Measurements from ENCODE around the gene LRRC59.
"Not testable (repeated sequence)": the region's sequence is repeated elsewhere in the genome, so short reads cannot be mapped to it uniquely, and the experiment has no call there.

LRRC59 gene

GRCh38 chr17:50424996-50425681 lies 27.8 kb upstream of the LRRC59 start:
- DNase-seq, result no peak

DNA sequence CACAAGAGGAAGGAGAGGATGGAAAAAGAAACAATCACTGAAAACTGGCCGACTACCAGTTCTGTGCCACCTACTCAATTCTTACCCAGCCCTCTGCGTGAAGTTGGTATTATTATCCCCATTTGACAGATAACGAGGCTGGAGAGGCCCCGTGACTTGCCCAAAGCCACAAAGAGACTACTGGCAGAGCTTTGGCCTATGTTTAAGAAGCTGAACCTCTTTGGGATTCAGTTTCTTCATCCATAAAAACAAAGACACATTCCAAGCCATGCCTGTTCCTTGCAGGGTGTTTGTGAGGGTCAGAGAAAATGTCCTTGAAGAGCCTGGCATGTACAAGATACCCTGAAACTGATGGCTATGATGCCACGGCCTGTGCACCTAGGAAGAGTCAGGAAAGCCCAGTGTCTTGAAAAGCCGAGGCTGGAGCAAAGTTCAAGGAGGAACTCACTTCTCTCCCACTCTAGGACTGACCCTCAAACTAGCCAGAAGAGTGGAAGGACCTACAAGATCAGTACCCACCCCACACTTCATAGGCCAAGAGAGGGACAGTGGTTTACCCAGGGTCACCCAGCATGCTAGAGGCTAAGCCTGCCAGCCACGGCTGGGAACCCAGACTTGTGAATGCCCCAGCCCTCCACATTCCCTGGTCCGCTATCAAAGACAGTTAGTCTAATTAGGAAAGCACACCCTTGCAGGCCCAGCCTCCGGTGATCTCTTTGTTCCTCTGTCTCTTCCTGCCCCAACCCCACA lies 27.1 kb upstream of the LRRC59 start:
- DNase-seq, result no peak

DNA sequence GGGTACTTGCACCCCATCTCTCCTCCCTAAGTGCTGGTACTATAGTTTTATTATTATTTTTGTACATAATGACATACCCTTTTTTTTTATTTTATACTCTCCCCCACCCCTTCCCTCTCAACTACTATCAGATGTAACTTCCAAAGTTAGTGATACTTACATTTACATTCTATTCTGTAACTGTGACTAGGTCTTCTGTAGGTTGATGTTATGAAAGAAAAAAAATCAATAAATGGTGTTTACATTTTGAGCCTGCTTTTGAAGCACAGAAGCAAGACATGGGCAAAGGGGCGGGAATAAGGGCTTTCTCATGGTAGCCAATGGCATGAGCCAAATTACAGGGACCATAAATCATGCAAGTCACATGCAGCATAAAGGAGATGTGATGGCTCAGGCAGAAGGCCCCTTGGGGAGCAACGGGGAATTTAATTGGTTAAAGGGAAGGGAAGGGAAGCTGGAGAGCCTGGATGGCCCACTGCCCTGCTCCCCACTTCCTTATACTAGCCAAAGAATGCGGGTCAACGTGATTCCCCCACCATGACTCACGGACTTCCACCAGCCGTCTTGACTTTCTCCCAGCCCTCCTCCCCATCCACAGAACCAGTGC lies 26.3 kb upstream of the LRRC59 start:
- DNase-seq, result no peak

- DNase-seq, result no peak
Observed at GRCh38 chr17:50422738-50423137, 25.4 kb upstream of the LRRC59 start.

DNA sequence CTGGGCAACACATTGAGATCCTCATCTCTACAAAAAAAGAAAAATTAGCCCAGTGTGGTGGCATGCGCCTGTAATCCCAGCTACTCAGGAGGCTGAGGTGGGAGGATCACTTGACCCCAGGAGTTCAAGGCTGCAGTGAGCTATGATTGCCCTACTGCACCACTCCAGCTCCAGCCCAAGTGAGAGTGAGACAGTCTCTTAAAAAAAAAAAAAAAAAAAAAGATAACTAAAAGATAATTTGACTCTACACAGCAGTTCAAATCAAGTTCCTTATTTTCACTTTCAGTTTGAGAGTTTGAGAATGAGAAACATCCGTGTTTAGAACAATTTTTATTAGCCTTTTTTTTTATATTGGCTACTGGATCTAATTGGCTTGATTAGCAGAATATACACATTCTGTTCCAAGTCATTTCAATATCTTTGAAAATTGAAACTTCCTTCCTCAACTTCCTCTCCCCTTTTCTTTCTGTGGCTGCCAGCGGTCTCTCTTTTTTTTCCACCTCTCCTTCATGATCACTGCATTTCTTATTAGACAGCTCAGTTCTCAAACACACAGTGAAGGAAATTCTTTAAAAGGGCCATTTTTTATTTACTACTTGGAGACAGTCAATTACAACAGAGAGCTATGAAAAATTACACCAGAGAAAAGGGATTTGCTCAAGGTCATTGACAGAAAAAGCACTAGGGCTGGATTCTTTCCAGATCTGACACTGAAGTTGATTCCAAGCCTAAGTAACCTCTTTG lies 24.2 kb upstream of the LRRC59 start:
- DNase-seq, result no peak

DNA sequence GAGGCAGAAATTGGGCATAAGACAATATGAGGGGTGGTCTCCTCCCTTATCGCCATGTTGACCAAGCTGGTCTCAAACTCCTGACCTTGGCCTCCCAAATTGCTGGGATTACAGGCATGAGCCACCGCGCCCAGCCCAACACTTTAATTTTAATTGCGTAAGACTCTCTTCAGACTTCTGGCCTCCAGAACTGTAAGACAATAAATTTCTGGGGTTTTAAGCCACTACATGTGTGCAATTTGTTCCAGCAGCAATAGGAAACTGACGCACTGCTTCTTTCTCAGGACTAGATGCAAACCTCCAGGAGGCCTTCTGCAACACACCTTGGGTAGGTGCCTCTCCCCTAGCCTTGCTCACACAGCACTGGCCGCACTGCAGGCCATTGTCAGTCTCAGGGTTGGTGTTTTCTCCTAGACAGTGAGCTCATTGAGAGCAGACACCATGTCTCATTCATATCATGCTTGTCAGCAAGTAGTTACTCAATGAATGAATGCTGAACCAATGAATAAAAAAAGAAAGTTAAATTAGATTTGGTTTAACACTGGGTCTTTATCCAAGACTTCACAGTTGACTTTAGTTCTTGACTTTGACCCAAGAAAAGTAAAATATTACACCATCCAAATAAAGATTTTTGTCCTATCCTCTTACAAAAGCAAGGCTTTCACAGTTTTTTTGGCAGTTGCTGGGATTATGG lies 23.2 kb upstream of the LRRC59 start:
- no peak for DNase-seq

- DNase-seq, result not testable (repeated sequence)
Observed at GRCh38 chr17:50419577-50419976, 22.3 kb upstream of the LRRC59 start.

DNA sequence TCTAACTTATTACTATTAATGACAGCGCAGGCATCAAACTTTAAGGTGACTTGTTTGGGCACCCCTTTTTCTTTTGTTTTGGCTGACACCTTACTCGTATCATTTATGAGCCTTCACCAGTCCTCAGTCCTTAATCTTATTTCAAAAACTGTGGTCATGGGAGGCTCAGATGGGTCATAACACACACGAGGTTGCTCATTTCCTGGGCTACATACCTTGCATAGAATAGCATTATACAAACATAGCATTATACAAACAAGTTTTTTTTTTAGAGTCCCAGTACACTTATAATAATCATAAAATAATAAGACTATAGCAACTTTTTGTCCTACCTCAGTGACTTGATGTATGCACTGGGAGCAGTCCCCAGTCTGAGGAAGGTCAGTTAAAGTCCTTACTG lies 17.5 kb upstream of the LRRC59 start:
- DNase-seq, result no peak

DNA sequence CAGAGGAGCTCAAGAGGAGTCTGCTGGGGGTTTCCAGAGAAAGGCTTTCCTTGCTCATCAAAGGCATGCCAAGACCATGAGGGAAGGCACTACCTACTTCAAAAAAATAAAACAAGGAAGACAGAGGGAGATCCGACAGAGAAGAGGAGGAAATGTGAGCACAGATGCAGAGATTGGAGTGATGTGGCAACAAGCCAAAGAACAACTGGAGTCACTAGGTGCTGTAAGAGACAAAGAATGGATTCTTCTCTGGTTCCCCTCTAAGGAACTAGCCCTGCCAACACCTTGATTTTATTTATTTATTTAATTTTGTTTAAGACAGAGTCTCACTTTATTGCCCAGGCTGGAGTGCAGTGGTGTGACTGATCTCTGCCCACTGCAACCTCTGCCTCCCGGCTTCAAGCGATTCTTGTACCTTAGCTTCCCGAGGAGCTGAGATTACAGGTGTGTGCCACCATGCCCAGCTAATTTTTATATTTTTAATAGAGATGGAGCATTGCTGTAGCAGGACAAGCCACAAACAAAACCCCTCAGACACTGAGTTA lies 14.9 kb upstream of the LRRC59 start:
- DNase-seq, result no peak

- DNase-seq, result no peak
Observed at GRCh38 chr17:50407921-50408320, 10.6 kb upstream of the LRRC59 start.

DNA sequence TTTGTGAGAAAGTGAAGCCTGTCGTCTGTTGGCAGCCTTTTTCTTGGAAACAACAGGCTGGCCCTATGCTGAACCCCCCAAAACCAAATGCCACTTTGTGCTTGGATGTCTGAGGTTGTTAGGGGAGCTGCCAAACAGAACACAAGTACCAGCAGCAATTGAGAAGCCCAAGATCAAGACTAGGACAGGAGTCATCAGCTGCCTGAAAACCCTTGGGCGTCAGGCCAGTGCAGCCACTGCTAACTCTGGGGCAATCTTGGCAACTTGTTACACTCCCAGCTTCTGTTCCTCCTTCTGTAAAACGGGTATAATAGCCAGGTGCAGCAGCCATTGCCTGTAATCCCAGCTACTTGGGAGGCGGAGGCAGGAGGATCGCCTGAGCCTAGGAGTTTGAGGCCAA lies 9.3 kb upstream of the LRRC59 start:
- no peak for DNase-seq

DNA sequence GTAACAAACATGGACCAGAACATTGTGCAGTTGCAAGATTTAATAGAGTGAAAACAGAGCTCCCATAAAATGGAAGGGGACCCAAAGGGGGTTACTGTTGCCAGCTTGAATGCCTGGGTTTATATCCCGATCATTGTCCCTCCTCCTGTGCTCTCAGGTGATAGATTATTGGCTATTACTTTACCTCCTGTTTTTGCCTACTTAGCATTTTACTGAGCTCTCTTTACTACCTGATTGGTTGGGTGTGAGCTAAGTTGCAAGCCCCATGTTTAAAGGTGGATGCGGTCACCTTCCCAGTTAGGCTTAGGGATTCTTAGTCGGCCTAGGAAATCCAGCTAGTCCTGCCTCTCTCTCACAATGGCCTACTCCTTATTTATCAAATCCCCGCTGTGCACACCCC lies 8.0 kb upstream of the LRRC59 start:
- not testable (repeated sequence) for DNase-seq

DNA sequence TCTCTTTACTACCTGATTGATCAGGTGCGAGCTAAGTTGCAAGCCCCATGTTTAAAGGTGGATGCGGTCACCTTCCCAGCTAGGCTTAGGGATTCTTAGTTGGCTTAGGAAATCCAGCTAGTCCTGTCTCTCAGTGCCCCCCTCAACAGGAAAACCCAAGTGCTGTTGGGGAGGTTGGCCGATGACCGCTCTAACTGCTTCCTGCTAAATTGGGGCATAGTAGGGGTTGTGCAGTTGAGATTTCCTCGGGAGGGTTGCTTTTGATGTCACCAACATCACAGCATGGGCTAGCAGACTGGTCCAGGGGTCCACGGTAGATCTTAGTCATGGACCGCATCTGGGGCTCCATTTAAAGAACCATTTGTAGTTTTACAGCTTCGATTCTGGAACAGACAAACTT lies 2.3 kb upstream of the LRRC59 start:
- not testable (repeated sequence) for DNase-seq

DNA sequence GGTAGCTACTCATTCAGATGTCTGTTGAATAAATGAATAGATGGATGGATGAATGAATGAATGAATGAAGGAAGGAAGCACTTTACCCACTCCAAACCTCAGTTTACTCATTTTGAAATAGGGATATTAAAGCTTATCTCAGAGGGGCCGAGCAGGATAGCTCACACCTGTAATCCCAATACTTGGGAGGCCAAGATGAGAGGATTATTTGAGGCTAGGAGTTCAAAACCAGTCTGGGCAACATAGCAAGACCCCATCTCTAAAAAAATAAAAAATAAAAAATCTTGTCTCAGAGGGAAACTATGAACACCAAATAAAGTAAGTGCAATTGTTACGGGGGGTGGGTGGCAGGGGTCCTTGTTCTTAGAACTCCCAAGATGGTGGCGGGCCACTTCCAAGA lies 1.3 kb upstream of the LRRC59 start:
- not testable (repeated sequence) for DNase-seq

- no peak for DNase-seq
Observed at GRCh38 chr17:50397919-50398285, 579 bp upstream of the LRRC59 start.

DNA sequence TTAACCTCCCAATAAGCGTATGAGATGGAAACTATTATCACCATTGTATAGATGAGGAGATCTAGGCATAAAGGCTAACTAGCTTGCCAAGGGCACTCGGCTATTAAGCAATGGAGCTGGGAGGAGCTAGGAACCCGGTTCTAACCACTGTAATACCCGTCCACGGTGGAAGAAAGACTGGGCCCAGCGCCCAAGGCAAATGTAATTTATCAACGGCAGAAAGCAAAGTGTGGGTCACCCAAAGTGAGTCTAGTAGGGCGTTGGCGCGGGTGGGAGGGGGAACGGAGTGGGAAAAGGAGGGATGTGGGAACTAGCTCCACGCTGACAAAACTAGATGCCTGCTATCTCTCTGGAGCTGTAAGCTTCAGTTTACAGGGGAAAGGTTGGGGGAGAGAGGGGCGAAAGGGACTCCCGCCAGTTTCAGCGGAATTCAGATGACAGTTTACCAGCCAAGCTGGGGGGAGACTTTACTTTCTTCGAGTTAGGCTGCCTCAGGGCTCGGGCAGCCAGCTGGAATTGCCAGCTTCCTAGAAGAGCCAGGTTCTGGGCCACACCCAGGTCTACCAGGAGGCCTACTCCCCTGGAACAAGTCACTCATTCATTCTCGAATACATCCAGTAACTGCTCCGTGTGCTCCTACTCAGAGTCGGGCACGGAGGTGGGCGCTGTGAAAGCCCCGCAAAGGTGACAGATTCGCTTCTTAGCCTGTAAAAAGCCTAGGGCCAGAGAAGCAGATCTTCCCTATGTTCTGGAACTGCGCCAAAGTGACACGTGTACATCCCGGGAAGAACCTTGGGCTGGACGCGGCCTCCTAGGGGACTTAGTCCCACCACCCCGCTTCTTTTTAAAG lies 837 bp downstream of the LRRC59 start:
- peak in 8 of 56 donors; percentile 3 to 31 (median 20) for DNase-seq

DNA sequence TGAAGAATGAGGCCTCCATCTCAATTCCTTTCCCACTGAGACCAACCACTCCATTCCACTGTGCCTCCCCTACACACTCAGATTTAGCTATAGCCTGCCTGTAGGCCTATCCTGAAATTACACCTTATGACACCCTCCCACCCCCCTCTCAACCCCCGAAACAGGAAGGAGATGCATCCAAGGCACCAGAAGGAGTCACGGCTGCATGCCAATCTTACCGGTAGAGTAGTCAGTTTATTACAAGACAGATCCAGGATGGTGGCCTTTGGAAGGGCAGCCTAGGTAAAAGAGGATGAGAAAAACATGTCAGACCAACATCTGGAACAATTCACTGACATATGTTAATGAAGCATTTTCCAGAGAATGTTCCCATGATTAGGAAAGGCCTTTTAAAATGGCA lies 2.6 kb downstream of the LRRC59 start:
- no peak for DNase-seq

- no peak for DNase-seq
Observed at GRCh38 chr17:50393700-50394099, 3.6 kb downstream of the LRRC59 start.

DNA sequence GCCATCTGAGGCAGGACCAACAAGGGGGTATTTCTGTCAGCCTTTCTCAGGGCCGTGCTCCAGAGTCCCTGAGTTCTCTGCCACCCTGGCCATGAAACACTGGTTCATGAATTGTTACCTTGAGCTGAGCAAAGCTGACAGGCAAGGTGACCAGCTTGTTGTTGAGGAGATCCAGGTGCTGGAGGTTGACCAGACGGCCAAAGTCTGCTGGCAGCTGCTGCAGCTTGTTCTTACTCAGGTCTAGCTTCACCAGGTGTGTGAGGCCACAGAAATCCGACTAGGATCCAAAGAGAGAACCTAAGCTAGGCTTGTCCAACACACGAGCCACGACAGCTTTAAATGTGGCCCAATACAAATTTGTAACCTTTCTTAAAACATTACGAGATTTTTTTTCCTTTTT lies 4.7 kb downstream of the LRRC59 start:
- DNase-seq, result no peak

GRCh38 chr17:50389534-50389933 lies 7.8 kb downstream of the LRRC59 start:
- DNase-seq, result no peak

Measured in nucleus accumbens (tissue), 56 donors.